HUES6 (cell line): Measurements from ENCODE around the gene IFI35.
"Not testable (repeated sequence)": the region's sequence is repeated elsewhere in the genome, so short reads cannot be mapped to it uniquely, and the experiment has no call there.

Experiments used
- H3K27ac ChIP-seq: 2 replicates; pipeline ENCODE4 v1.7.0; 2013; ENCODE audit warnings: low read depth, mild to moderate bottlenecking, low read length, inconsistent platforms
- H3K27me3 ChIP-seq: 2 replicates; pipeline ENCODE4 v1.6.1; 2013; ENCODE audit warnings: low read length; ENCODE audit not compliant: control insufficient read depth, insufficient read depth
- H3K36me3 ChIP-seq: 2 replicates; pipeline ENCODE4 v1.6.1; 2013; ENCODE audit warnings: low read length; ENCODE audit not compliant: control insufficient read depth, insufficient read depth
- H3K4me1 ChIP-seq: 2 replicates; pipeline ENCODE4 v1.6.1; 2013; ENCODE audit warnings: low read length; ENCODE audit not compliant: control insufficient read depth, insufficient read depth
- H3K4me3 ChIP-seq: 2 replicates; pipeline ENCODE4 v1.5.1; 2013; ENCODE audit warnings: low read depth, low read length
- H3K9ac ChIP-seq: one replicate; pipeline ENCODE4 v1.6.1; 2013; ENCODE audit warnings: mild to moderate bottlenecking, low read length
- H3K9me3 ChIP-seq: 2 replicates; pipeline ENCODE4 v1.6.1; 2013; ENCODE audit warnings: low read depth, low read length; ENCODE audit not compliant: control insufficient read depth, insufficient read depth

IFI35 gene

GRCh38 chr17:43043307-43043706 is 36.7 kb downstream of the IFI35 start:
- peaks cover 37% of the 10 kb centered on the region for H3K4me1 ChIP-seq
- no peak overlapping the region for H3K9ac ChIP-seq
- no peak overlapping the region for H3K4me3 ChIP-seq
- H3K27me3 ChIP-seq, result no peaks in the 10 kb centered on the region
- H3K36me3 ChIP-seq, result peaks cover 25% of the 10 kb centered on the region
- H3K27ac ChIP-seq, result no peak overlapping the region
- no peaks in the 10 kb centered on the region for H3K9me3 ChIP-seq

- H3K27ac ChIP-seq, result no peak overlapping the region; the same call in 1 of the 2 replicates
- H3K36me3 ChIP-seq, result peaks cover 30% of the 10 kb centered on the region
- no peaks in the 10 kb centered on the region for H3K27me3 ChIP-seq
- H3K4me1 ChIP-seq, result peaks cover 37% of the 10 kb centered on the region
- H3K9me3 ChIP-seq, result no peaks in the 10 kb centered on the region
- H3K4me3 ChIP-seq, result no peak overlapping the region
- H3K9ac ChIP-seq, result no peak overlapping the region
These were observed 37.4 kb downstream of the IFI35 start for GRCh38 chr17:43044024-43044423.

GRCh38 chr17:43051969-43052368 is 45.4 kb downstream of the IFI35 start:
- Histone ChIP-seq H3K36me3 (peaks cover 57% of the 10 kb centered on the region), H3K9me3 (no peaks in the 10 kb centered on the region), H3K9ac (no peak overlapping the region), H3K27ac (no peak overlapping the region), H3K4me1 (no peaks in the 10 kb centered on the region), H3K4me3 (no peak overlapping the region), H3K27me3 (no peaks in the 10 kb centered on the region)

GRCh38 chr17:43053008-43053407 is 46.4 kb downstream of the IFI35 start:
- H3K9me3 ChIP-seq, H3K27ac ChIP-seq, H3K4me1 ChIP-seq, H3K9ac ChIP-seq, H3K4me3 ChIP-seq, H3K27me3 ChIP-seq: not testable (repeated sequence)
- H3K36me3 ChIP-seq, result peaks cover 54% of the 10 kb centered on the region

GRCh38 chr17:43056051-43056450 is 49.5 kb downstream of the IFI35 start:
- Histone ChIP-seq H3K9me3 (no peaks in the 10 kb centered on the region), H3K27me3 (no peaks in the 10 kb centered on the region), H3K9ac (no peak overlapping the region), H3K36me3 (peaks cover 52% of the 10 kb centered on the region), H3K27ac (no peak overlapping the region), H3K4me3 (no peak overlapping the region), H3K4me1 (no peaks in the 10 kb centered on the region)

GRCh38 chr17:43062984-43063638 is 56.5 kb downstream of the IFI35 start:
- no peak overlapping the region; the same call in 1 of the 2 replicates for H3K27ac ChIP-seq
- H3K9me3 ChIP-seq, result no peaks in the 10 kb centered on the region
- no peaks in the 10 kb centered on the region for H3K27me3 ChIP-seq
- H3K9ac ChIP-seq, result no peak overlapping the region
- peaks cover 34% of the 10 kb centered on the region for H3K36me3 ChIP-seq
- no peak overlapping the region for H3K4me3 ChIP-seq
- H3K4me1 ChIP-seq, result peaks cover 19% of the 10 kb centered on the region
